Activated CD8-positive, alpha-beta memory T cell treated with anti-CD3 and anti-CD28 coated beads, Interleukin-2, amount 50 U/mL, for 4 hours (primary cell): ENCODE measurements around the gene PCDHA8.
"Not testable (repeated sequence)": the region's sequence is repeated elsewhere in the genome, so short reads cannot be mapped to it uniquely, and the experiment has no call there.

Experiments
- DNase-seq: peaks from one replicate; pipeline ENCODE4 v3.0.0-alpha.2; 2020

PCDHA8 gene

DNA sequence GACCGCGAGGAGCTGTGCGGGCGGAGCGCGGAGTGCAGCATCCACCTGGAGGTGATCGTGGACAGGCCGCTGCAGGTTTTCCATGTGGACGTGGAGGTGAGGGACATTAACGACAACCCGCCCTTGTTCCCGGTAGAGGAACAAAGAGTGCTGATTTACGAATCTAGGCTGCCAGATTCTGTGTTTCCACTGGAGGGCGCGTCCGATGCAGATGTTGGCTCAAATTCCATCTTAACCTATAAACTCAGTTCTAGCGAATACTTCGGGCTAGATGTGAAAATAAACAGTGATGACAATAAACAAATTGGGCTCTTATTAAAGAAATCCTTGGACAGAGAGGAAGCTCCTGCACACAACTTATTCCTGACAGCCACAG is 12.6 kb upstream of the PCDHA8 start:
- no peak for DNase-seq

DNA sequence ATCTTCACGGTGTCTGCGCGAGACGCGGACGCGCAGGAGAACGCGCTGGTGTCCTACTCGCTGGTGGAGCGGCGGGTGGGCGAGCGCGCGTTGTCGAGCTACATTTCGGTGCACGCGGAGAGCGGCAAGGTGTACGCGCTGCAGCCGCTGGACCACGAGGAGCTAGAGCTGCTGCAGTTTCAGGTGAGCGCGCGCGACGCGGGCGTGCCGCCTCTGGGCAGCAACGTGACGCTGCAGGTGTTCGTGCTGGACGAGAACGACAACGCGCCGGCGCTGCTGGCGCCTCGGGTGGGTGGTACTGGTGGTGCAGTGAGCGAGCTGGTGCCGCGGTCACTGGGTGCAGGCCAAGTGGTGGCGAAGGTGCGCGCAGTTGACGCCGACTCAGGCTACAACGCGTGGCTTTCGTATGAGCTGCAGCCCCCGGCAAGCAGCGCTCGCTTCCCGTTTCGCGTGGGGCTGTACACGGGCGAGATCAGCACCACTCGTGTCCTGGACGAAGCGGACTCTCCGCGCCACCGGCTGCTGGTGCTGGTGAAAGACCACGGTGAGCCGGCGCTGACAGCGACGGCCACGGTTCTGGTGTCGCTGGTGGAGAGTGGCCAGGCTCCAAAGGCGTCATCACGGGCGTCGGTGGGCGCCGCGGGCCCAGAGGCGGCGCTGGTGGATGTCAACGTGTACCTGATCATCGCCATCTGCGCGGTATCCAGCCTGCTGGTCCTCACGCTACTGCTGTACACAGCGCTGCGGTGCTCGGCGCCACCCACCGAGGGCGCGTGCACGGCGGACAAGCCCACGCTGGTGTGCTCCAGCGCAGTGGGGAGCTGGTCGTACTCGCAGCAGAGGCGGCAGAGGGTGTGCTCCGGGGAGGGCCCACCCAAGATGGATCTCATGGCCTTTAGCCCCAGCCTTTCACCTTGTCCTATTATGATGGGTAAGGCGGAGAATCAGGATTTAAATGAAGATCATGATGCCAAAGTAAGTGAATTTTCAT is 11.2 kb upstream of the PCDHA8 start:
- not testable (repeated sequence) for DNase-seq

DNA sequence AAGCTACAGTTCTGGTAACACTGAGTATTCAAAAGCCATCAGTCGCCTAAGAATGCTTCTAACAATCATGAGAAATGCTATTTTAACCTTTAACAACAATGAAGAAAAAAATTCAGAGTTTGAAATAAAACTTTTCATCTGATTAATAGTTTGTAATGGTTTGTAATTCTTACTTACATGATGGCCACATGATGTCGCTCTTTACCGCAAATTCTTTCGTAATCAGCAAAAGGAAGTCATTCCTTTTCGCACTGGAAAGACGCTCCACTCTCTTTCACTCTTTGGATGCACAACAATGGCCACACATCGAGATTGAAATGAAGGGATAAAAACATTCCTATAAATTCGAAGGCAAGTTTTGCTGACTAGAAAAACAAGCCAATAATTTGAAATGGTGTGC is 7.0 kb upstream of the PCDHA8 start, which contains the start of gene PCDHA7:
TSS of gene PCDHA7 (plus strand) at position 277 of the 400 bp plus-strand sequence. CDS start at position 392, 115 bp downstream.
- no peak for DNase-seq

DNA sequence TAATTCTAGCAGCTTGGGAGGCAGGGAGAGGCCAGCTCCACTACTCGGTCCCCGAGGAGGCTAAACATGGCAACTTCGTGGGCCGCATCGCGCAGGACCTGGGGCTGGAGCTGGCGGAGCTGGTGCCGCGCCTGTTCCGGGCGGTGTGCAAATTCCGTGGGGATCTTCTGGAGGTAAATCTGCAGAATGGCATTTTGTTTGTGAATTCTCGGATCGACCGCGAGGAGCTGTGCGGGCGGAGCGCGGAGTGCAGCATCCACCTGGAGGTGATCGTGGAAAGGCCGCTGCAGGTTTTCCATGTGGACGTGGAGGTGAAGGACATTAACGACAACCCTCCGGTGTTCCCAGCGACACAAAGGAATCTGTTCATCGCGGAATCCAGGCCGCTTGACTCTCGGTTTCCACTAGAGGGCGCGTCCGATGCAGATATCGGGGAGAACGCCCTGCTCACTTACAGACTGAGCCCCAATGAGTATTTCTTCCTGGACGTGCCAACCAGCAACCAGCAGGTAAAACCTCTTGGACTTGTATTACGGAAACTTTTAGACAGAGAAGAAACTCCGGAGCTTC is 6.5 kb upstream of the PCDHA8 start:
- DNase-seq, result not testable (repeated sequence)

DNA sequence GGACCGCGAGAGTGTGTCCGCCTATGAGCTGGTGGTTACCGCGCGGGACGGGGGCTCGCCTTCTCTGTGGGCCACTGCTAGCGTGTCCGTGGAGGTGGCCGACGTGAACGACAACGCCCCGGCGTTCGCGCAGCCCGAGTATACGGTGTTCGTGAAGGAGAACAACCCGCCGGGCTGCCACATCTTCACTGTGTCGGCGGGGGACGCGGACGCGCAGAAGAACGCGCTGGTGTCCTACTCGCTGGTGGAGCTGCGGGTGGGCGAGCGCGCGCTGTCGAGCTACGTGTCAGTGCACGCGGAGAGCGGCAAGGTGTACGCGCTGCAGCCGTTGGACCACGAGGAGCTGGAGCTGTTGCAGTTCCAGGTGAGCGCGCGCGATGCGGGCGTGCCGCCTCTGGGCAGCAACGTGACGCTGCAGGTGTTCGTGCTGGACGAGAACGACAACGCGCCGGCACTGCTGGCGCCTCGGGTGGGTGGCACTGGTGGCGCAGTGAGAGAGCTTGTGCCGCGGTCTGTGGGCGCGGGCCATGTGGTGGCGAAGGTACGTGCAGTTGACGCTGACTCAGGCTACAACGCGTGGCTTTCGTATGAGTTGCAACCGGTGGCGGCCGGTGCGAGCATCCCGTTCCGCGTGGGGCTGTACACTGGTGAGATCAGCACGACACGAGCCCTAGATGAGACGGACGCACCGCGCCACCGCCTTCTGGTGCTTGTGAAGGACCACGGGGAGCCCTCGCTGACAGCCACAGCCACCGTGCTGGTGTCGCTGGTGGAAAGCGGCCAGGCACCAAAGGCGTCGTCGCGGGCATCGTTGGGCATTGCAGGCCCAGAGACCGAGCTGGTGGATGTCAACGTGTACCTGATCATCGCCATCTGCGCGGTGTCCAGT is 5.1 kb upstream of the PCDHA8 start:
- no peak for DNase-seq

- no peak for DNase-seq
These were observed 2.1 kb downstream of the PCDHA8 start for GRCh38 chr5:140842798-140843733.

- DNase-seq, result not testable (repeated sequence)
These were observed 7.4 kb downstream of the PCDHA8 start, which contains the start of gene PCDHA9 for GRCh38 chr5:140848139-140849102. PCDHA9 (plus strand) TSS chr5:140848382; CDS start chr5:140848496, 114 bp downstream.

DNA sequence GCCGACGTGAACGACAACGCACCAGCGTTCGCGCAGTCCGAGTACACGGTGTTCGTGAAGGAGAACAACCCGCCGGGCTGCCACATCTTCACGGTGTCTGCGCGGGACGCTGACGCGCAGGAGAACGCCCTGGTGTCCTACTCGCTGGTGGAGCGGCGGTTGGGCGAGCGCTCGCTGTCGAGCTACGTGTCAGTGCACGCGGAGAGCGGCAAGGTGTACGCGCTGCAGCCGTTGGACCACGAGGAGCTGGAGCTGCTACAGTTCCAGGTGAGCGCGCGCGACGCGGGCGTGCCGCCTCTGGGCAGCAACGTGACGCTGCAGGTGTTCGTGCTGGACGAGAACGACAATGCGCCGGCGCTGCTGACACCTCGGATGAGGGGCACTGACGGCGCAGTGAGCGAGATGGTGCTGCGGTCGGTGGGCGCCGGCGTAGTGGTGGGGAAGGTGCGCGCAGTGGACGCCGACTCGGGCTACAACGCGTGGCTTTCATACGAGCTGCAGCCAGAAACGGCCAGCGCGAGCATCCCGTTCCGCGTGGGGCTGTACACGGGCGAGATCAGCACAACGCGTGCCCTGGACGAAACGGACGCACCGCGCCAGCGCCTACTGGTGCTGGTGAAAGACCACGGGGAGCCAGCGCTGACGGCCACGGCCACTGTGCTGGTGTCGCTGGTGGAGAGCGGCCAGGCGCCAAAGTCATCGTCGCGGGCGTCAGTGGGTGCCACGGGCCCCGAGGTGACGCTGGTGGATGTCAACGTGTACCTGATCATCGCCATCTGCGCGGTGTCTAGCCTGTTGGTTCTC is 9.0 kb downstream of the PCDHA8 start:
- not testable (repeated sequence) for DNase-seq

GRCh38 chr5:140855772-140856674 is 15.0 kb downstream of the PCDHA8 start, which contains the start of gene PCDHA10:
PCDHA10 (plus strand) TSS chr5:140855897; CDS start chr5:140856049, 152 bp downstream.
- no peak for DNase-seq

- DNase-seq, result no peak
These were observed 16.4 kb downstream of the PCDHA8 start for GRCh38 chr5:140857177-140857986.

DNA sequence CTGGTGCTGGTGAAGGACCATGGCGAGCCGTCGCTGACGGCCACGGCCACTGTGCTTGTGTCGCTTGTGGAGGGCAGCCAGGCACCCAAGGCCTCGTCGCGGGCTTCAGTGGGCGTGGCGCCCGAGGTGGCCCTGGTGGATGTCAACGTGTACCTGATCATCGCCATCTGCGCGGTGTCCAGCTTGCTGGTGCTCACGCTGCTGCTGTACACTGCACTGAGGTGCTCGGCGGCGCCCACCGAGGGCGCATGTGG is 16.9 kb downstream of the PCDHA8 start:
- no peak for DNase-seq

GRCh38 chr5:140862441-140863295 is 21.7 kb downstream of the PCDHA8 start:
- no peak for DNase-seq

DNA sequence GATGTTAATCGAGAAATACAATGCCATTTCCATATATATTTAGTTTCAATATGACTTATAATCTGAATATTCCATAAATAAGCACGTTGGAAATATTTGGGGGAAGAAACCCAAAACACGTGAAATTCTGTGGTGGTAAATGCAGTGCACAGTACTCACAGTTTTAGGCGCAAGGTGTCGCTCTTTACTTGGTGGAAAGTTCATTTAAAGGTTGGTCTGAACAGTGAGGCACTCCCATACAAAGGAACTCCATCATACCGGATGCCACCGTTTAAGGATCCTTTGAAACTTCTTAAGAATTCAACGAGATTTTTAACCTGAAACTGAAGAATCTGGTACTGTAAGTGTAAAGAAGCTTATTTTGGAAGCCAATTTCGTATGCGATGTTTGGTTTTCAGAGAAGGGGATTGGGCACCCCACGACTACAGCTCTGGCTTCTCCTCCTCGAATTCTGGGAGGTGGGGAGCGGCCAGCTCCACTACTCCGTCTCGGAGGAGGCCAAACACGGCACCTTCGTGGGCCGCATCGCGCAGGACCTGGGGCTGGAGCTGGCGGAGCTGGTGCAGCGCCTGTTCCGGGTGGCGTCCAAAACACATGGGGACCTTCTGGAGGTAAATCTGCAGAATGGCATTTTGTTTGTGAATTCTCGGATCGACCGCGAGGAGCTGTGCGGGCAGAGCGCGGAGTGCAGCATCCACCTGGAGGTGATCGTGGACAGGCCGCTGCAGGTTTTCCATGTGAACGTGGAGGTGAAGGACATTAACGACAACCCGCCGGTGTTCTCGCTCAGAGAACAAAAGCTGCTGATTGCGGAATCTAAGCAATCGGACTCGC is 28.0 kb downstream of the PCDHA8 start, which contains the start of gene PCDHA11:
TSS of gene PCDHA11 (plus strand) at position 237 of the 834 bp plus-strand sequence. CDS start at position 384, 147 bp downstream.
- DNase-seq, result no peak

- DNase-seq, result no peak
These were observed 28.5 kb downstream of the PCDHA8 start for GRCh38 chr5:140869555-140869886.
